ENCODE results near the gene RRAS2. TPM values are rescaled to one million over a fixed set of nuclear protein-coding genes. Genes with fewer than 3 reads are reported as not detected.

RRAS2 gene
- total RNA-seq, 2 experiments from 2014 or later, result 0.60 TPM; not detected in 1

- no peaks in the 10 kb centered on the region for H3K79me2 ChIP-seq (ENCODE audit: insufficient read depth, low read depth, low read length)
- peaks cover 12% of the 10 kb centered on the region for H3K4me1 ChIP-seq (ENCODE audit: insufficient read depth, low read length, poor library complexity, severe bottlenecking)
- DNase-seq (ENCODE audit: low spot score), result no peak
- no TSS peak for BruUV-seq (replicated peaks)
- no peaks in the 10 kb centered on the region for H3K36me3 ChIP-seq (ENCODE audit: insufficient read depth, low read length)
- H4K20me1 ChIP-seq (ENCODE audit: insufficient read depth, low read length), result no peaks in the 10 kb centered on the region
- no peaks in the 10 kb centered on the region for H3K9me3 ChIP-seq (ENCODE audit: low read length)
- no peaks in the 10 kb centered on the region for H3K9me2 ChIP-seq (ENCODE audit: insufficient read depth, low read length)
- no peak overlapping the region for H2AFZ ChIP-seq (ENCODE audit: low read length)
- H3K4me2 ChIP-seq (ENCODE audit: low read length), result no peak overlapping the region
- TF ChIP-seq, protein P1, sequence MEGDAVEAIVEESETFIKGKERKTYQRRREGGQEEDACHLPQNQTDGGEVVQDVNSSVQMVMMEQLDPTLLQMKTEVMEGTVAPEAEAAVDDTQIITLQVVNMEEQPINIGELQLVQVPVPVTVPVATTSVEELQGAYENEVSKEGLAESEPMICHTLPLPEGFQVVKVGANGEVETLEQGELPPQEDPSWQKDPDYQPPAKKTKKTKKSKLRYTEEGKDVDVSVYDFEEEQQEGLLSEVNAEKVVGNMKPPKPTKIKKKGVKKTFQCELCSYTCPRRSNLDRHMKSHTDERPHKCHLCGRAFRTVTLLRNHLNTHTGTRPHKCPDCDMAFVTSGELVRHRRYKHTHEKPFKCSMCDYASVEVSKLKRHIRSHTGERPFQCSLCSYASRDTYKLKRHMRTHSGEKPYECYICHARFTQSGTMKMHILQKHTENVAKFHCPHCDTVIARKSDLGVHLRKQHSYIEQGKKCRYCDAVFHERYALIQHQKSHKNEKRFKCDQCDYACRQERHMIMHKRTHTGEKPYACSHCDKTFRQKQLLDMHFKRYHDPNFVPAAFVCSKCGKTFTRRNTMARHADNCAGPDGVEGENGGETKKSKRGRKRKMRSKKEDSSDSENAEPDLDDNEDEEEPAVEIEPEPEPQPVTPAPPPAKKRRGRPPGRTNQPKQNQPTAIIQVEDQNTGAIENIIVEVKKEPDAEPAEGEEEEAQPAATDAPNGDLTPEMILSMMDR (conservative IDR thresholded peaks at IDR 0.05; ENCODE audit: low read length), result no peak
- TF ChIP-seq EZH2phosphoT487 (IDR thresholded peaks at IDR 0.05; ENCODE audit: borderline replicate concordance, low read depth, low read length), result no peak
- no peak overlapping the region for H3K27ac ChIP-seq (ENCODE audit: low read depth, low read length, poor library complexity, severe bottlenecking)
- ChIA-PET CTCF (ENCODE audit: unreplicated experiment) (no interaction called here), POLR2A (no interaction called here)
- intact Hi-C loops (cut with micrococcal nuclease; ENCODE audit: unreplicated experiment), result no loop called here
- no peak overlapping the region for H3K4me3 ChIP-seq (ENCODE audit: low read depth, low read length, poor library complexity, severe bottlenecking)
Observed at GRCh38 chr11:14245444-14245843, 113.5 kb downstream of the RRAS2 start.

DNA sequence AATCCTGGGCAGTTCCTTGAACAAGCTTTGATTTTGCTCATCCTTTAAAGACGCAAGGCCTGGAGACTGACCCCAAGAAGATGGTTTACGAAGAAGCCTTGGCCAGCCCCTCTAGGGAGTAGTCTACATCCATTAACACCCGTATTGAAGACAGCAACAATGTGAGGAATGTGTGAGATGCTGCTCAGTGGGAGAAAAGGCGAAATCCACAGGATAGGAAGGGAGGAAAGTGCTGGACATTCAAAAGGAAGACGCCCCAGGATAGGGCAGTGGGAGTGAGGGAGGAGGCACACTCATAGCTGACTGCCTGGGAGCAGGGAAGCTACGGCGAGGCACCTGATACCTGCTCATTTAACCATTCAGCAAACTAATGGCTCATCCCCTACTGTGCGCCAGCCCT lies 114.1 kb downstream of the RRAS2 start:
- no TSS peak for BruUV-seq (replicated peaks)
- H3K4me1 ChIP-seq (ENCODE audit: insufficient read depth, low read length, poor library complexity, severe bottlenecking), result peaks cover 12% of the 10 kb centered on the region
- ChIA-PET CTCF (ENCODE audit: unreplicated experiment) (no interaction called here), POLR2A (interaction anchor here (0.6 kb wide), 2 partner anchors 468 to 780 kb away, joined by 3 to 4 read pairs; no protein-coding TSS in a partner anchor)
- no peak overlapping the region for H3K27ac ChIP-seq (ENCODE audit: low read depth, low read length, poor library complexity, severe bottlenecking)
- TF ChIP-seq, protein P1 (conservative IDR thresholded peaks at IDR 0.05; ENCODE audit: low read length), result no peak
- no peak for TF ChIP-seq EZH2phosphoT487 (IDR thresholded peaks at IDR 0.05; ENCODE audit: borderline replicate concordance, low read depth, low read length)
- DNase-seq (ENCODE audit: low spot score), result no peak
- no peaks in the 10 kb centered on the region for H4K20me1 ChIP-seq (ENCODE audit: insufficient read depth, low read length)
- H3K79me2 ChIP-seq (ENCODE audit: insufficient read depth, low read depth, low read length), result no peaks in the 10 kb centered on the region
- H3K4me3 ChIP-seq (ENCODE audit: low read depth, low read length, poor library complexity, severe bottlenecking), result no peak overlapping the region
- H3K36me3 ChIP-seq (ENCODE audit: insufficient read depth, low read length), result no peaks in the 10 kb centered on the region
- no peak overlapping the region for H2AFZ ChIP-seq (ENCODE audit: low read length)
- intact Hi-C loops (cut with micrococcal nuclease; ENCODE audit: unreplicated experiment), result no loop called here
- H3K9me2 ChIP-seq (ENCODE audit: insufficient read depth, low read length), result no peaks in the 10 kb centered on the region
- H3K4me2 ChIP-seq (ENCODE audit: low read length), result no peak overlapping the region
- no peaks in the 10 kb centered on the region for H3K9me3 ChIP-seq (ENCODE audit: low read length)

- Histone ChIP-seq H2AFZ (ENCODE audit: low read length) (no peak overlapping the region), H3K9me2 (ENCODE audit: insufficient read depth, low read length) (no peaks in the 10 kb centered on the region), H3K36me3 (ENCODE audit: insufficient read depth, low read length) (no peaks in the 10 kb centered on the region), H3K27ac (ENCODE audit: low read depth, low read length, poor library complexity, severe bottlenecking) (no peak overlapping the region), H3K9me3 (ENCODE audit: low read length) (no peaks in the 10 kb centered on the region), H4K20me1 (ENCODE audit: insufficient read depth, low read length) (no peaks in the 10 kb centered on the region), H3K79me2 (ENCODE audit: insufficient read depth, low read depth, low read length) (no peaks in the 10 kb centered on the region), H3K4me3 (ENCODE audit: low read depth, low read length, poor library complexity, severe bottlenecking) (no peak overlapping the region), H3K4me2 (ENCODE audit: low read length) (no peak overlapping the region), H3K4me1 (ENCODE audit: insufficient read depth, low read length, poor library complexity, severe bottlenecking) (peaks cover 8% of the 10 kb centered on the region)
- intact Hi-C loops (cut with micrococcal nuclease; ENCODE audit: unreplicated experiment), result no loop called here
- BruUV-seq (replicated peaks), result no TSS peak
- no peak for DNase-seq (ENCODE audit: low spot score)
- CTCF ChIA-PET (ENCODE audit: unreplicated experiment), result no interaction called here
- TF ChIP-seq EZH2phosphoT487 (IDR thresholded peaks at IDR 0.05; ENCODE audit: borderline replicate concordance, low read depth, low read length), result no peak
- TF ChIP-seq, protein P1 (conservative IDR thresholded peaks at IDR 0.05; ENCODE audit: low read length), result no peak
- POLR2A ChIA-PET, result no interaction called here
Observed at GRCh38 chr11:14242733-14243132, 116.2 kb downstream of the RRAS2 start.
